Breast epithelium (tissue), 3 donors: ENCODE measurements around the gene DEXI.

Source experiments
- CTCF ChIP-seq, 3 donors: fragments of 450-650 bp; IDR thresholded peaks; one replicate each; pipeline ENCODE4 v1.5.1; 2016 to 2017; ENCODE audit warnings: antibody characterized with exemption in 3 of 3, mild to moderate bottlenecking in 3 of 3, moderate library complexity in 3 of 3
- POLR2A ChIP-seq: fragments of 450-650 bp; IDR thresholded peaks from one replicate; pipeline ENCODE4 v1.6.1; 2016; ENCODE audit warnings: antibody characterized with exemption, mild to moderate bottlenecking, moderate library complexity
- POLR2AphosphoS5 ChIP-seq, 3 donors: sonication (generic); formaldehyde crosslinking; IDR thresholded peaks; one replicate each; pipeline ENCODE4 v1.6.1; 2017; ENCODE audit warnings: antibody characterized with exemption in 3 of 3

- TF ChIP-seq POLR2A = no peak
- TF ChIP-seq CTCF (IDR thresholded peaks at IDR 0.05) = no peak
- TF ChIP-seq POLR2AphosphoS5 (IDR thresholded peaks at IDR 0.05) = no peak
Measured at GRCh38 chr16:10983159-10983558, 40.9 kb upstream of the DEXI start.
